NAMALWA (cell line): Measurements from ENCODE around the gene TMEM130.

Experiments
- DNase-seq: peaks from one replicate; pipeline ENCODE4 v3.0.0-alpha.2; 2015; ENCODE audit warnings: low spot score

The TMEM130 gene

GRCh38 chr7:98841179-98841997 is 28.4 kb downstream of the TMEM130 start:
- peak; percentile 80 for DNase-seq

GRCh38 chr7:98840722-98841121 is 29.1 kb downstream of the TMEM130 start:
- DNase-seq: no peak

- DNase-seq: no peak
Measured at GRCh38 chr7:98840096-98840495, 29.7 kb downstream of the TMEM130 start.

- no peak for DNase-seq
Measured at GRCh38 chr7:98837630-98837972, 32.2 kb downstream of the TMEM130 start.

GRCh38 chr7:98836811-98837629 is 32.8 kb downstream of the TMEM130 start:
- DNase-seq: peak; percentile 59

- DNase-seq: no peak
Measured at GRCh38 chr7:98834949-98835348, 34.9 kb downstream of the TMEM130 start.

- DNase-seq: no peak
Measured at GRCh38 chr7:98833022-98833421, 36.8 kb downstream of the TMEM130 start.

GRCh38 chr7:98831641-98832221 is 38.1 kb downstream of the TMEM130 start:
- DNase-seq: peak; percentile 58

GRCh38 chr7:98830972-98831548 is 38.8 kb downstream of the TMEM130 start:
- no peak for DNase-seq

- no peak for DNase-seq
Measured at GRCh38 chr7:98828368-98828767, 41.4 kb downstream of the TMEM130 start.

- no peak for DNase-seq
Measured at GRCh38 chr7:98827258-98827657, 42.6 kb downstream of the TMEM130 start.

- no peak for DNase-seq
Measured at GRCh38 chr7:98826811-98827231, 43.0 kb downstream of the TMEM130 start.

GRCh38 chr7:98826387-98826786 is 43.4 kb downstream of the TMEM130 start:
- no peak for DNase-seq

GRCh38 chr7:98823226-98823625 is 46.6 kb downstream of the TMEM130 start:
- DNase-seq: no peak

- DNase-seq: no peak
Measured at GRCh38 chr7:98821348-98821747, 48.5 kb downstream of the TMEM130 start.

- DNase-seq: no peak
Measured at GRCh38 chr7:98816967-98817710, 52.7 kb downstream of the TMEM130 start.

- no peak for DNase-seq
Measured at GRCh38 chr7:98816241-98816640, 53.6 kb downstream of the TMEM130 start.

- DNase-seq: no peak
Measured at GRCh38 chr7:98815313-98815712, 54.5 kb downstream of the TMEM130 start.

- no peak for DNase-seq
Measured at GRCh38 chr7:98811299-98811698, 58.5 kb downstream of the TMEM130 start.

GRCh38 chr7:98810153-98810802 is 59.5 kb downstream of the TMEM130 start:
- no peak for DNase-seq

- no peak for DNase-seq
Measured at GRCh38 chr7:98808751-98809460, 60.9 kb downstream of the TMEM130 start.
